Measurements from ENCODE around the gene ALG3. TPM values are rescaled to one million over a fixed set of nuclear protein-coding genes. Genes with fewer than 3 reads are reported as not detected.

Gene ALG3
- total RNA-seq, 1 donor from 2014 or later: 33.3 TPM

DNA sequence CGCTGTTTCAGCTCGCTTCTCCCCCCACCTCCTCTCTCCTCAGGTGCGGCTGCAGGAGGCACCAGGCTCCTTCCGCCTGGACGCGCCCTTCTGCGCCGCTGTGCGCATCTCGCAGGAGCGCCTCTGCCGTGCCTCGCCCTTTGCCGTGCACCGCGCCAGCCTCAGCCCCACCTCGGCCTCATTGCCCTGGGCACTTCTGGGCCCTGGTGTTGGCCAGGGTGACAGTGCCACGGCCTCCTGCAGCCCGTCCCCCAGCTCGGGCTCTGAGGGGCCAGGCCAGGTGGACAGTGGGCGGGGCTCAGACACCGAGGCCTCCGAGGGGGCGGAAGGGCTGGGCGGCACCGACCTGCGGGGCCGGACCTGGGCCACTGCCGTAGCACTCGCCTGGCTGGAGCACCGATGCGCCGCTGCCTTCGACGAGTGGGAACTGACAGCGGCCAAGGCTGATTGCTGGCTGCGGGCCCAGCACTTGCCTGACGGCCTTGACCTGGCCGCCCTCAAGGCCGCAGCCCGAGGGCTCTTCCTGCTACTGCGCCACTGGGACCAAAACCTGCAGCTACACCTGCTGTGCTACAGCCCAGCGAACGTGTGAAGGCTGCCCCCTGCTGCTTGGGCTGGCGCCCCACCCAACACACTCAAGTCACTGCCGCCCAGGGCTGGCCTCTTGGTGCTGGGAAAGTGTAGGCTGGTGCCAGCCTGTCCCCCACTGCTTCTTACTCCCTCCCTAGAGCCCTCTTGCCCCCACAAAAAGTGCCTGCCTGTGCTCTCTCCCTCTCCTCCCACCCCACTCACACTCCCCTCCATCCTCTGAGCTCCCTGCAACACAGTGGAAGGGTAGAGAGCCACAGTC is 7.1 kb downstream of the ALG3 start:
- no peak for DNase-seq (ENCODE audit: low spot score)
- H3K36me3 Mint-ChIP-seq (ENCODE audit: low read depth): peaks cover 16% of the 10 kb centered on the region
- TF ChIP-seq, protein P1, sequence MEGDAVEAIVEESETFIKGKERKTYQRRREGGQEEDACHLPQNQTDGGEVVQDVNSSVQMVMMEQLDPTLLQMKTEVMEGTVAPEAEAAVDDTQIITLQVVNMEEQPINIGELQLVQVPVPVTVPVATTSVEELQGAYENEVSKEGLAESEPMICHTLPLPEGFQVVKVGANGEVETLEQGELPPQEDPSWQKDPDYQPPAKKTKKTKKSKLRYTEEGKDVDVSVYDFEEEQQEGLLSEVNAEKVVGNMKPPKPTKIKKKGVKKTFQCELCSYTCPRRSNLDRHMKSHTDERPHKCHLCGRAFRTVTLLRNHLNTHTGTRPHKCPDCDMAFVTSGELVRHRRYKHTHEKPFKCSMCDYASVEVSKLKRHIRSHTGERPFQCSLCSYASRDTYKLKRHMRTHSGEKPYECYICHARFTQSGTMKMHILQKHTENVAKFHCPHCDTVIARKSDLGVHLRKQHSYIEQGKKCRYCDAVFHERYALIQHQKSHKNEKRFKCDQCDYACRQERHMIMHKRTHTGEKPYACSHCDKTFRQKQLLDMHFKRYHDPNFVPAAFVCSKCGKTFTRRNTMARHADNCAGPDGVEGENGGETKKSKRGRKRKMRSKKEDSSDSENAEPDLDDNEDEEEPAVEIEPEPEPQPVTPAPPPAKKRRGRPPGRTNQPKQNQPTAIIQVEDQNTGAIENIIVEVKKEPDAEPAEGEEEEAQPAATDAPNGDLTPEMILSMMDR (IDR thresholded peaks at IDR 0.05): peak; percentile 52
- no peaks in the 10 kb centered on the region for H3K9me3 Mint-ChIP-seq (ENCODE audit: low read depth)
- H3K27me3 Mint-ChIP-seq (ENCODE audit: low read depth): no peaks in the 10 kb centered on the region
- H3K4me3 Mint-ChIP-seq (ENCODE audit: unreplicated experiment): no peak overlapping the region
- no peak overlapping the region for H3K27ac Mint-ChIP-seq (ENCODE audit: unreplicated experiment)
- H3K4me1 Mint-ChIP-seq (ENCODE audit: low read depth): no peaks in the 10 kb centered on the region

DNA sequence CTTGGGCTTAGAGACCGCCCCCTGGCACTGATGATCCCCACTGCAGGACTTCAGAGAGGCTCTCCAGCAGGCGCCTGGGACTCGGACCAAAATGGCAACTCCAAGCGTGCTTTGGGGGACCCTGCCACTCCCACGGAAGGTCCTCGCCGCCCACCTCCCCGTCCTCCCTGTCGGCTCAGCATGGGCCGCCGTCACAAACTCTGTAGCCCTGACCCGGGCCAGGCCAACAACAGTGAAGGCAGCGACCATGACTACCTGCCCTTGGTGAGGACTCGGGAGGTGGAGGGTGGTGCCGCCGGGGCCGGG is 7.7 kb downstream of the ALG3 start:
- Mint-ChIP-seq H3K4me1 (ENCODE audit: low read depth) (no peaks in the 10 kb centered on the region), H3K27ac (ENCODE audit: unreplicated experiment) (no peak overlapping the region), H3K36me3 (ENCODE audit: low read depth) (peaks cover 16% of the 10 kb centered on the region), H3K27me3 (ENCODE audit: low read depth) (no peaks in the 10 kb centered on the region), H3K4me3 (ENCODE audit: unreplicated experiment) (no peak overlapping the region), H3K9me3 (ENCODE audit: low read depth) (no peaks in the 10 kb centered on the region)
- TF ChIP-seq, protein P1 (IDR thresholded peaks at IDR 0.05): no peak
- no peak for DNase-seq (ENCODE audit: low spot score)

DNA sequence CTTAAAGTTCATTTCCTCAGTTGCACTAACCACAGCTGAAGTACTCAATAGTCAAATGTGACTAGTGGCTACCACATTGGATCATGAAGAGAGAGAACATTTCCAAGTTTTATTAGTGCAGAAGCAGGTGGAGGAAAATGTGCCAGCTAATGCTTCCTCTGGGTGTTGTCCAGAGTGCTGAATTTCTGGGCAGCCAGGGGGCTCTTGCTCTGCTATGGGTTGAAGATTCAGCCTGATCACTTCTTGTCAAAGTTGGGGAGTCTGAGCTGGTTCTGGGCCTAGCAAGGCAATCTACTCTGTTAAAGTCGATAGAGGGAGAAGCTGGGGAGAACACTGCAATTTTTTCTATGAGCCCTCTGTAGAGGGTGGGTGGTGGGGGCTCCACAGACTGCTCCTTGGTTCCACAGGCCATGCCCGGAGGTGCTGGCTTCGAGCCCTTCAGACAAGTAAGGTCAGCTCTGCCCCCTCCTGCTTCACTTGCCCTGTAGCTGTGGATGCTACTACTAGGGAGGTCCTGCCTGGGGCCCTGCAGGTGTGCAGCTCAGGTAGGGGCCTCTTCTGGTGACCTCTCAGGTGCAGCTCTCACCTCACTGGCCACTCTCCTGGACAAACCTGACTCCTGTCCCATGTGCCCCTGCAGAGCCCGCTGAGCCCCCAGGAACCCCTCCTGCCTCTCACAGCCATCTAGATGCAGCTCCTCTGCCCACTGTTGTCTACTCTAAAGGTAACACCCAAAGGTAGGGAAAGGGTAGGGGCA is 8.2 kb downstream of the ALG3 start:
- no peaks in the 10 kb centered on the region for H3K27me3 Mint-ChIP-seq (ENCODE audit: low read depth)
- TF ChIP-seq, protein P1 (IDR thresholded peaks at IDR 0.05): peak; percentile 8
- DNase-seq (ENCODE audit: low spot score): no peak
- H3K27ac Mint-ChIP-seq (ENCODE audit: unreplicated experiment): no peak overlapping the region
- H3K4me1 Mint-ChIP-seq (ENCODE audit: low read depth): no peaks in the 10 kb centered on the region
- H3K4me3 Mint-ChIP-seq (ENCODE audit: unreplicated experiment): no peak overlapping the region
- H3K36me3 Mint-ChIP-seq (ENCODE audit: low read depth): peaks cover 14% of the 10 kb centered on the region
- H3K9me3 Mint-ChIP-seq (ENCODE audit: low read depth): no peaks in the 10 kb centered on the region

DNA sequence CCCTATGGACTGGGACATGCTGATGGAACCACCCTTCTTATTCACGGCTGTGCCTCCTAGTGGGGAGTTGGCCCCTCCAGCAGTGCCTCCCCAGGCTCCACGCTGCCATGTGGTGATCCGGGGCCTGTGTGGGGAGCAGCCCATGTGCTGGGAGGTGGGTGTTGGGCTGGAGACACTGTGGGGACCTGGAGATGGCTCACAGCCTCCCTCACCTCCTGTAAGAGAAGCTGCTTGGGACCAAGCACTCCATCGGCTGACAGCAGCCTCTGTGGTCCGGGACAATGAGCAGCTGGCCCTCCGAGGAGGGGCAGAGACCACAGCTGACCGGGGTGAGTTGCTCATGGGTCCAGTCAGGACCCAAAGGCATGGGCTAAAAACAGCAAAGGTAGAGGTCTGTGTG is 9.1 kb downstream of the ALG3 start:
- peak; percentile 70 for DNase-seq (ENCODE audit: low spot score)
- H3K36me3 Mint-ChIP-seq (ENCODE audit: low read depth): peaks cover 10% of the 10 kb centered on the region
- H3K9me3 Mint-ChIP-seq (ENCODE audit: low read depth): no peaks in the 10 kb centered on the region
- H3K4me1 Mint-ChIP-seq (ENCODE audit: low read depth): no peaks in the 10 kb centered on the region
- H3K27ac Mint-ChIP-seq (ENCODE audit: unreplicated experiment): no peak overlapping the region
- H3K27me3 Mint-ChIP-seq (ENCODE audit: low read depth): peaks cover 2% of the 10 kb centered on the region
- TF ChIP-seq, protein P1 (IDR thresholded peaks at IDR 0.05): no peak
- no peak overlapping the region for H3K4me3 Mint-ChIP-seq (ENCODE audit: unreplicated experiment)

DNA sequence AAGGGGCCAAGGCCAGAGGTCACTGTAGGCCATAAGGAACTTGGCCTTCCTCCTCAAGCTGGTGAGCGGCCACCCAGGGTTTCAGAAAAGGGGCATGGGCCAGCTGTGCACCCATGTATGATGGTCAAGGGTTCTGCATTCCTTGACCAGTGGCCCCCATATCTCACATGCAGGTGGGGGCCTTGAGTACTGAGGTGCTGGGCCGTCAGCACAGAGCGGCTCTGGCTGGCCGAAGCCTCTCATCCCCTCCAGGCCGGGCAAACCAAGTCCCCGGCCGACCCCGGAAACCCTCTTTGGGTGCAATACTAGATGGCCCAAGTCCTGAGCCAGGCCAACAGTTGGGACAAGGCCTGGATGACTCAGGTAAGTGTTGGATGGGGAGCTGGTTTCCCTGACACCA is 9.5 kb downstream of the ALG3 start:
- TF ChIP-seq, protein P1 (IDR thresholded peaks at IDR 0.05): no peak
- H3K27me3 Mint-ChIP-seq (ENCODE audit: low read depth): peaks cover 2% of the 10 kb centered on the region
- H3K27ac Mint-ChIP-seq (ENCODE audit: unreplicated experiment): no peak overlapping the region
- peak; percentile 50 for DNase-seq (ENCODE audit: low spot score)
- no peaks in the 10 kb centered on the region for H3K9me3 Mint-ChIP-seq (ENCODE audit: low read depth)
- H3K36me3 Mint-ChIP-seq (ENCODE audit: low read depth): peaks cover 6% of the 10 kb centered on the region
- no peak overlapping the region for H3K4me3 Mint-ChIP-seq (ENCODE audit: unreplicated experiment)
- no peaks in the 10 kb centered on the region for H3K4me1 Mint-ChIP-seq (ENCODE audit: low read depth)
